22Rv1 (cell line): ENCODE results near the gene FAM83G.
"Not testable (repeated sequence)": the region's sequence is repeated elsewhere in the genome, so short reads cannot be mapped to it uniquely, and the experiment has no call there.

ENCODE experiments used
- ZFX ChIP-seq: fragments of 450-650 bp; IDR thresholded peaks from 2 replicates; pipeline ENCODE4 v1.6.1; 2017; ENCODE audit warnings: antibody characterized with exemption, borderline replicate concordance
- TF ChIP-seq, protein P1 (sequence below): fragments of 450-650 bp; IDR thresholded peaks from 2 replicates; pipeline ENCODE4 v1.5.1; 2017; ENCODE audit warnings: mild to moderate bottlenecking

DNA sequence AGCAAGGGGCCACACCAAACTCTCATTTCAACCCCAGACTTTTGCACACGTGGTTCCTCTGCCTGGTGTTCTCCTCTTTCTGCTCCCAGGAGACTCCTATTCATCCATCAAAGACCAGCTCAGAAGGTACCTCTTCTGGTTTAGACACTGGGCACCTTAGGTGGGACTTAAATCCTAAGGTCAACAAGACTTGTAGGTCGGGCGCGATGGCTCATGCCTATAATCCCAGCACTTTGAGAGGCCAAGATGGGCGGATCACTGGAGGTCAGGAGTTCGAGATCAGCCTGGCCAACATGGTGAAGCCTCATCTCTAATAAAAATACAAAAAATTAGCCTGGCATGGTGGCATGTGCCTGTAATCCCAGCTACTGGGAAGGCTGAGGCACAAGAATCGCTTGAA lies 42.9 kb upstream of the FAM83G start:
- TF ChIP-seq, protein P1, sequence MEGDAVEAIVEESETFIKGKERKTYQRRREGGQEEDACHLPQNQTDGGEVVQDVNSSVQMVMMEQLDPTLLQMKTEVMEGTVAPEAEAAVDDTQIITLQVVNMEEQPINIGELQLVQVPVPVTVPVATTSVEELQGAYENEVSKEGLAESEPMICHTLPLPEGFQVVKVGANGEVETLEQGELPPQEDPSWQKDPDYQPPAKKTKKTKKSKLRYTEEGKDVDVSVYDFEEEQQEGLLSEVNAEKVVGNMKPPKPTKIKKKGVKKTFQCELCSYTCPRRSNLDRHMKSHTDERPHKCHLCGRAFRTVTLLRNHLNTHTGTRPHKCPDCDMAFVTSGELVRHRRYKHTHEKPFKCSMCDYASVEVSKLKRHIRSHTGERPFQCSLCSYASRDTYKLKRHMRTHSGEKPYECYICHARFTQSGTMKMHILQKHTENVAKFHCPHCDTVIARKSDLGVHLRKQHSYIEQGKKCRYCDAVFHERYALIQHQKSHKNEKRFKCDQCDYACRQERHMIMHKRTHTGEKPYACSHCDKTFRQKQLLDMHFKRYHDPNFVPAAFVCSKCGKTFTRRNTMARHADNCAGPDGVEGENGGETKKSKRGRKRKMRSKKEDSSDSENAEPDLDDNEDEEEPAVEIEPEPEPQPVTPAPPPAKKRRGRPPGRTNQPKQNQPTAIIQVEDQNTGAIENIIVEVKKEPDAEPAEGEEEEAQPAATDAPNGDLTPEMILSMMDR, result not testable (repeated sequence)
- TF ChIP-seq ZFX, result not testable (repeated sequence)
